NOMO-1 treated with DMSO at 0.1 percent for 48 hours (cell line): ENCODE results near the gene RCOR1.

Source experiments
- DNase-seq: peaks from one replicate; lab custom pipeline; 2025; ENCODE audit not compliant: unreplicated experiment; lab: John Stamatoyannopoulos, UW

RCOR1 gene

GRCh38 chr14:102770147-102771123, 178.0 kb downstream of the RCOR1 start:
- no peak for DNase-seq

GRCh38 chr14:102771144-102771543, 178.7 kb downstream of the RCOR1 start:
- DNase-seq: no peak

GRCh38 chr14:102772781-102773570, 180.5 kb downstream of the RCOR1 start:
- no peak for DNase-seq

- peak; percentile 62 for DNase-seq
Measured at GRCh38 chr14:102774391-102775153, 182.1 kb downstream of the RCOR1 start.

- DNase-seq: no peak
Measured at GRCh38 chr14:102775855-102776760, 183.7 kb downstream of the RCOR1 start.

- peak; percentile 23 for DNase-seq
Measured at GRCh38 chr14:102776761-102777710, 184.6 kb downstream of the RCOR1 start, which contains the start of gene TRAF3. Gene TRAF3, plus strand, starts transcription at chr14:102777449. Its CDS starts 92,753 bp downstream, at chr14:102870202.

GRCh38 chr14:102777711-102778337, 185.4 kb downstream of the RCOR1 start:
- DNase-seq: no peak

GRCh38 chr14:102778338-102779083, 186.1 kb downstream of the RCOR1 start:
- DNase-seq: peak; percentile 9

GRCh38 chr14:102779084-102779462, 186.6 kb downstream of the RCOR1 start:
- DNase-seq: no peak

- DNase-seq: peak; percentile 41
Measured at GRCh38 chr14:102779574-102780315, 187.3 kb downstream of the RCOR1 start.
